VCaP (cell line): ENCODE data around the gene NAPB.
A peak's percentile ranks its signal among the peaks of the same experiment; 100 is the strongest.

Source experiments
- H3K27ac ChIP-seq: fragments of 450-650 bp; 2 replicates; pipeline ENCODE4 v1.5.1; 2017
- TF ChIP-seq, protein P1 (sequence below): fragments of 450-650 bp; conservative IDR thresholded peaks from 2 replicates; pipeline ENCODE4 v1.5.1; 2017; ENCODE audit warnings: mild to moderate bottlenecking, moderate library complexity

Gene NAPB

GRCh38 chr20:23437126-23437899, 16.0 kb upstream of the NAPB start:
- peak overlapping the region; percentile 57 for H3K27ac ChIP-seq
- TF ChIP-seq, protein P1, sequence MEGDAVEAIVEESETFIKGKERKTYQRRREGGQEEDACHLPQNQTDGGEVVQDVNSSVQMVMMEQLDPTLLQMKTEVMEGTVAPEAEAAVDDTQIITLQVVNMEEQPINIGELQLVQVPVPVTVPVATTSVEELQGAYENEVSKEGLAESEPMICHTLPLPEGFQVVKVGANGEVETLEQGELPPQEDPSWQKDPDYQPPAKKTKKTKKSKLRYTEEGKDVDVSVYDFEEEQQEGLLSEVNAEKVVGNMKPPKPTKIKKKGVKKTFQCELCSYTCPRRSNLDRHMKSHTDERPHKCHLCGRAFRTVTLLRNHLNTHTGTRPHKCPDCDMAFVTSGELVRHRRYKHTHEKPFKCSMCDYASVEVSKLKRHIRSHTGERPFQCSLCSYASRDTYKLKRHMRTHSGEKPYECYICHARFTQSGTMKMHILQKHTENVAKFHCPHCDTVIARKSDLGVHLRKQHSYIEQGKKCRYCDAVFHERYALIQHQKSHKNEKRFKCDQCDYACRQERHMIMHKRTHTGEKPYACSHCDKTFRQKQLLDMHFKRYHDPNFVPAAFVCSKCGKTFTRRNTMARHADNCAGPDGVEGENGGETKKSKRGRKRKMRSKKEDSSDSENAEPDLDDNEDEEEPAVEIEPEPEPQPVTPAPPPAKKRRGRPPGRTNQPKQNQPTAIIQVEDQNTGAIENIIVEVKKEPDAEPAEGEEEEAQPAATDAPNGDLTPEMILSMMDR, result no peak

- H3K27ac ChIP-seq, result peak overlapping the region; percentile 57
- TF ChIP-seq, protein P1, result no peak
These were observed 15.4 kb upstream of the NAPB start for GRCh38 chr20:23436681-23437080.

- TF ChIP-seq, protein P1, result no peak
- peak overlapping the region; percentile 57 for H3K27ac ChIP-seq
These were observed 14.6 kb upstream of the NAPB start for GRCh38 chr20:23435626-23436539.

GRCh38 chr20:23434521-23435313, 13.4 kb upstream of the NAPB start:
- peak overlapping the region; percentile 29; the same call in 1 of the 2 replicates for H3K27ac ChIP-seq
- TF ChIP-seq, protein P1, result no peak

- peak overlapping the region; percentile 29; the same call in 1 of the 2 replicates for H3K27ac ChIP-seq
- TF ChIP-seq, protein P1, result no peak
These were observed 12.3 kb upstream of the NAPB start for GRCh38 chr20:23433628-23434027.

GRCh38 chr20:23425129-23425528, 3.8 kb upstream of the NAPB start:
- no peak overlapping the region for H3K27ac ChIP-seq
- TF ChIP-seq, protein P1, result no peak
